CD1c-positive myeloid dendritic cell (primary cell): Measurements from ENCODE around the gene SERTAD1.
"Not testable (repeated sequence)": the region's sequence is repeated elsewhere in the genome, so short reads cannot be mapped to it uniquely, and the experiment has no call there.

ENCODE experiments used
- DNase-seq: peaks from one replicate; pipeline ENCODE4 v3.0.0-alpha.2; 2016; ENCODE audit errors: extremely low spot score

SERTAD1 gene, protein sequence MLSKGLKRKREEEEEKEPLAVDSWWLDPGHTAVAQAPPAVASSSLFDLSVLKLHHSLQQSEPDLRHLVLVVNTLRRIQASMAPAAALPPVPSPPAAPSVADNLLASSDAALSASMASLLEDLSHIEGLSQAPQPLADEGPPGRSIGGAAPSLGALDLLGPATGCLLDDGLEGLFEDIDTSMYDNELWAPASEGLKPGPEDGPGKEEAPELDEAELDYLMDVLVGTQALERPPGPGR

GRCh38 chr19:40425450-40426287 lies at the start of gene SERTAD1:
Gene SERTAD1 (minus strand): TSS chr19:40425992. CDS start chr19:40423546, 2,446 bp downstream.
- DNase-seq = peak; percentile 100

DNA sequence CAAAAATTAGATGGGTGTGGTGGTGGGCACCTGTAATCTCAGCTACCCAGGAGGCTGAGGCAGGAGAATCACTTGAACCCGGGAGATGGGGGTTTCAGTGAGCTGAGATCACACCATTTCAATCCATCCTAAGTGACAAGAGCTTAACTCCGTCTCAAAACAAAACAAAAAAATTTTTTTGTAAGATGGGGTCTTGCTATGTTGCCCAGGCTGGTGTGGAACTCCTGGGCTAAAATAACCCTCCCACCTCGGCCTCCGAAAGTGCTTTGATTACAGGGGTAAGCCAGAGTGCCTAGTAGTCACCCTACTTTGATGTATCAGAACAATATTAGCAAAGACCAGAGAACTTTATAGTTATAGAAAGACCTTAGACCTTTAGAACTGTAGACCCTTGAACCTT lies 48.9 kb upstream of the SERTAD1 start:
- no peak for DNase-seq

DNA sequence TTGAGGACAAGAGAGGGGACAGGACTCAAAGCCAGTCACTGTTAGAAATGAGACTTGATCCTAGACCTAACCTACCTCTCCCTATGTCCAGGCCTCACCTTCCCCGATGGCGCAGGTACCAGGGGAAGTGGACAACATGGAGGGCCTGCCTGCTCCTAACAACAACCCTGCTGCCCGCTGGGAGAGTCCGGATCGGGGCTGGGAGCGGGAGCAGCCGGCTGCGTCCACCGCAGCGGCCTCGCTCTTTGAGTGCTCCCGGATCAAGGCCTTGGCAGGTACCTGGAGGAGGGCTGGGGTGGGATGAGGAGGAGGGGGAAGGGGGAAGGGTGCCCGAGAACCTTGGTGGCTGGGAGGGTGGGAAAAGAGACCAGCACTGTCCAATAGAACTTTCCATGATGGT lies 46.7 kb upstream of the SERTAD1 start:
- DNase-seq = no peak

- DNase-seq = no peak
These were observed 45.3 kb upstream of the SERTAD1 start for GRCh38 chr19:40471111-40471510.

GRCh38 chr19:40469011-40469410 lies 43.2 kb upstream of the SERTAD1 start:
- peak; percentile 32 for DNase-seq

DNA sequence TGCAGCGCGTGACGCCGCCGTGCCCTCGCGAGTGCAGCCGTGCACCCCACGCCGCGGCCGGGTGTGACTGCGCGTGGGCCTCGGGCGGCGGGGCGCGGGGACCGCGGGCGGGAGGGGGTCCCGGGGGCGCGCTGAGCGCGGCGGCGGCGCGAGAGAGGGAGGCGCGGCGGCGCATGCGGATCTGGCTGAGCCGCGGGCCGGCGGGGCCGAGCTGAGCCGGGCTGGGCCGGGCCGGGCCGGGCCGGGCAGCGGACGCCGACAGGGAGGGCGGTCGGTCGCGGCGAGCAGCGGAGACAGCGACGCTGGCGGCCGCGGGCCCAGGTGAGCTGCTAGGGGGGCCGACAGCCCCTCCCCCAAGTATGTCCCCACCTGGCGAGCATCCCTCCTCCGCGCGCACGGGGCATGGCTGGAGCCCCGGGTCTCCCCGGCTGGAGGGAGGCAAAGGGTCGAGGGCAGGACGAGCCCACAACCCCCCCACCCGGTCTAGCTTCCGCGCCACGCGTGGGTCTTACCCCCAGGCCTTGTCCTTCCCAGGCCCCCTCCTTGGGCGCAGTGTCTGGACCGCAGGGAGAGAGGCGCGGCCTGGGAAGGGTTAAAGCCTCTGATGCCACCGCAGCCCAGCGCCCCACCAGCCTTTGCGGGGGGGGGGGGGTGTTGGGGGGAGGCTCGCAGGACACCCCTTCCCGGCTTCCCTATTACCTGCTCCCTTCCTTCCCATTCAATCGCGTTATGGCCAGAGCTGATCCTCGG lies 41.4 kb upstream of the SERTAD1 start, which contains the start of gene SPTBN4:
SPTBN4 (plus strand) TSS at position 17 of the 750 bp plus-strand sequence. CDS start 5,621 bp downstream, outside the sequence.
- no peak for DNase-seq

DNA sequence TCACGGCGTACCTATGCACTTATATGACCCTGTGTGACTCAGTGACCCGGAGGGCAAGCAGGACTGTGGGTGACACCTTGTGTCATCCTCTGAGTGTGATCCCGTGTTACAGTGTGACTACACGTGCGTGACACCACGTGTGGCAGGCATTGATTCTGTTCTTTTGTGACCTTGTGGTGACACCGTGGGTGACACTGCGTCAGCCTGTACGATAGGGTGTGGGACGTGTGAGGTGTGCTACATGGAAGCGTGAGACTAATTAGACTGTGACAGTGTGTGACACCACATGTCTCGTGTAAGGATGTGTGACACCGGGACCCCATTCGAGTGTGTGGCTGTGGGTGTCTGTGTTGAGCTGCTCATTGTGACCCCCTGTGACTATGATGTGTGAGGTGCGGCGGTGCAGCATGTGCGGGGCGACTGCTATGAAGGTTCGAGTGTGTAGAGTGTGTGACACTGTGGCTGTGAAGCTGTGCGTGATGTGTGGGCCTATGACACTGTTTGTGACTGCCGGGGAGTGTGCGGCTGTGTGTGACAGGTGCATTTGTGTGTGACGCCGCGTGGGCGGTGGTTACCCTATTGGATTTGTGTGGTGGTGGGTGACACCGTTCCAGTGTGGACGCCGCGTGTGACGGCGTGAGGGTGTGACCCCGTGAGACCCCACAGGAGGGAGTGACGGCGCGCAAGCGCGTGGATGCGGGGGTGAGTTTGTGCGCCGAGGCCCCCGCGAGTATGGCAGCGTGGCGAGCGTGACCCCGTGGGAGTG lies 40.6 kb upstream of the SERTAD1 start:
- DNase-seq = peak; percentile 96

GRCh38 chr19:40465557-40466218 lies 39.9 kb upstream of the SERTAD1 start, which contains the start of gene BLVRB:
Gene BLVRB (minus strand): TSS chr19:40465745. CDS start chr19:40465688, 57 bp downstream.
- DNase-seq = peak; percentile 100

DNA sequence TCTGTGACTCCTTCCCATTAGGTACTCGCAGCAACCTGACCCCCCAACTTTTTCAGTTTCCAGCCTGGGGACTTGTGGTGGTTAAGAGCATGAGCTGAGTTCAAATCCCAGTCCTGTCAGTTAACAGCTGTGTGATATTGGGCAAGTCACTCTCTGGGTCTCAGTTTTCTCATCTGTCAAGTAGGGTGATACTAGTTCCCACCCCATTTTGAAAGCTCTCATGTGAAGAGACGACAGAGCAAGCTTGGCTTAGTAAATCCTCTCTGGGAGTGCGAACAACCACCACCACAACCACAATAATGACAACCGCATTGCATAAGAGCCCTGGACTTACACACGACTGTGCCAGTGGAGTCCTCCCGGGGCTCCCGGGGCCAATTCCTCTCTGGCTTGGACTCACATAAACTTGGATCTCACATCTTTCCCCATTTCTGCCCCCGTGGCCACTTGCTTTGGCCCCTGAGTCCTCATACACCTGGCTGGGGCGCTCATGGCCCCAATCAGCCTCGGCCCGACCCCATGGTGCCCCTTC lies 39.3 kb upstream of the SERTAD1 start:
- DNase-seq = peak; percentile 80

- DNase-seq = peak; percentile 95
These were observed 38.5 kb upstream of the SERTAD1 start for GRCh38 chr19:40464059-40465024.

DNA sequence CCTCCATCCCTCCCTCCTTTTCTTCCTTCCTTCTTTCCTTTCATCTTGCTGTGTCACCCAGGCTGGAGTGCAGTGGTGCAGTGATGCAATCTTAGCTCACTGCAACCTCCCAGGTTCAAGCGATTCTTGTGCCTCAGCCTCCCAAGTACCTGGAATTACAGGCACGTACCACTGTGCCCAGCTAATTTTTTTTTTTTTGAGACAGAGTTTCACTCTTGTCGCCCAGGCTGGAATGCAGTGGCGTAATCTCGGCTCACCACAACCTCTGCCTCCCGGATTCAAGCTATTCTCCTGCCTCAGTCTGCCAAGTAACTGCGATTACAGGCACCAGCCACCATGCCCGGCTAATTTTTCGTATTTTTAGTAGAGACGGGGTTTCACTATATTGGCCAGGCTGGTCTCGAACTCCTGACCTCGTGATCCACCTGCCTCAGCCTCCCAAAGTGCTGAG lies 37.8 kb upstream of the SERTAD1 start:
- peak; percentile 19 for DNase-seq

- DNase-seq = peak; percentile 82
These were observed 36.0 kb upstream of the SERTAD1 start for GRCh38 chr19:40461669-40462221.

GRCh38 chr19:40460185-40460584 lies 34.4 kb upstream of the SERTAD1 start:
- no peak for DNase-seq

GRCh38 chr19:40458597-40458974 lies 32.8 kb upstream of the SERTAD1 start:
- no peak for DNase-seq

DNA sequence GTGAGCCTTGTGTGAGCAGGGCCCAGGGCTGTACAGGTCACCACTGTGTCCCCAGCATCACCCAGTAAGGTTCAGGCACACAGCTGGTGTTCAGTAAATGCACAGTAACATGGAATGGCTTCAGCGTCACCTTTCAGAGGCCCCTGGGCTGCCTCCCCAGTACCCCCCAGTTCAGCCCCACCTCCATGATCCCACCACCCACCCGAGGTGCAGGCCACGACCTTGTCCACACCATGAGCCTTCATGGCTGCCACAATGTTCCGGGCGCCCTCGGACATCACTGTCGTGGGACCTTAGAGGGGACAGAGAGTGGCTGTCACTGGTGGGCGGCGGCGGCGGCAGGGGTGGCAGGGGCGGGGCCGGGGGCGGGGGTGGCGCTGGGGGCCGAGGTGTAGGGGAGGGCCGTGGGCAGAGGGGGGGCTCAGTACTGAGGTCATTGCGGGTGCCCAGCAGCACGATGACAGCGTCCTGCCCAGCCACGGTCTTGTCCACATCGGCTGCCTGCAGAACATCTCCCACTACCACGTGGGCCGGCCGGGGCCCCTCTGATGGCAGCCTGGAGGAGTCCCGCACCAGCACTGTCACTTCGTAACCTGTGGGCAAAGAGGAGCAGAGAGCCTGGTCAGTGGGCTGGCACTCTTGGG lies 32.3 kb upstream of the SERTAD1 start:
- no peak for DNase-seq

- no peak for DNase-seq
These were observed 31.3 kb upstream of the SERTAD1 start for GRCh38 chr19:40457048-40457447.

DNA sequence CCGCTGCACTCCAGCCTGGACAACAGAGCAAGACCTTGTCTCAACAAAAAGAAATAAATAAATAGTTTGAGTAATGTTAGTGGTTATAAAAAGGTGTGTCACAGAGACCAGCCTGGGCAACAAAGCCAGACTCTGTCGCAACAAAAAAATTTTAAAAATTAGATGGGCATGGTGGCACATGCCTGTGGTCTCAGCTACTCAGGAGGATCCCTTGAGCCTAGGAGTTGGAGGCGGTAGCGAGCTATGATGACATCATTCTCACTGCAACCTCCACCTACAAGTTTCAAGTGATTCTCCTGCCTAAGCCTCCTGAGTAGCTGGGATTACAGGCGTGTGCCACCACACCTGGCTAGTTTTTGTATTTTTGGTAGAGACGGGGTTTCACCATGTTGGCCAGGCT lies 28.2 kb upstream of the SERTAD1 start:
- DNase-seq = not testable (repeated sequence)

DNA sequence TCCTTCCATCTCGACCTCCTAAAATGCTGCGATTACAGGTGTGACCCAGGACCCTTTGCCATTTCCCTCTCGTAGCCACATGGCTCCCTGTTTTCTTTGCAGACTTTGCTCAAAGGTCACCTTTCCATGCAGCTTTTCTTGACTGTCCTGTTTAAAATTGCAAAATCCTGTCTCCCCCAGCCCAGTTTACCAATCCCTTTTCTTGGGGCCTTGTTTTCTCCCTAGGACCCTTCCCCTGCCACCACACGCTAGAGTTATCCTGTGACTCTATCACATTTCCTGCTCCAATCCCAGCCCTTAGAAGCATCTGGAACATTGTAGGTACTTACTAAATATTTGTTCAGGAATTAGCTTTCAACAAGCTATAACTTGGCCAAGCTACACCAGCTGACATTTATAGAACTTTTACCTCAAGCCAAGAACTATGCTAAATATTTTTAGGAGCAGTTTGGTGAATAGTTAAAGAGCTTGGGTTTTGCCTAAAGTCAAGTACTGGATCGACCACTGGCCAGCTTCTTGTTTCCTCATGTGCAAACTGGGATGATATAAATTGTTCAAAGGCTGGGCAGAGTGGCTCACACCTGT lies 27.5 kb upstream of the SERTAD1 start:
- no peak for DNase-seq
